ENCODE results near the gene CD274.
"Not testable (repeated sequence)": the region's sequence is repeated elsewhere in the genome, so short reads cannot be mapped to it uniquely, and the experiment has no call there.

CD274 gene

GRCh38 chr9:5440426-5440825, 9.9 kb upstream of the CD274 start:
- TF ChIP-seq CTCF (IDR thresholded peaks at IDR 0.05; ENCODE audit: borderline replicate concordance, insufficient read depth, low read depth, low read length) = no peak
- H3K4me3 ChIP-seq (ENCODE audit: low read depth, low read length) = no peak overlapping the region

GRCh38 chr9:5441043-5441442, 9.3 kb upstream of the CD274 start:
- H3K4me3 ChIP-seq (ENCODE audit: low read depth, low read length) = no peak overlapping the region
- no peak for TF ChIP-seq CTCF (IDR thresholded peaks at IDR 0.05; ENCODE audit: borderline replicate concordance, insufficient read depth, low read depth, low read length)

- H3K4me3 ChIP-seq (ENCODE audit: low read depth, low read length) = no peak overlapping the region
- TF ChIP-seq CTCF (IDR thresholded peaks at IDR 0.05; ENCODE audit: borderline replicate concordance, insufficient read depth, low read depth, low read length) = peak; percentile 48; the same call in 1 of the 2 replicates
Measured at GRCh38 chr9:5442400-5443011, 7.8 kb upstream of the CD274 start.

- no peak overlapping the region for H3K4me3 ChIP-seq (ENCODE audit: low read depth, low read length)
- no peak for TF ChIP-seq CTCF (IDR thresholded peaks at IDR 0.05; ENCODE audit: borderline replicate concordance, insufficient read depth, low read depth, low read length)
Measured at GRCh38 chr9:5443850-5444249, 6.5 kb upstream of the CD274 start.

GRCh38 chr9:5445096-5445495, 5.2 kb upstream of the CD274 start:
- H3K4me3 ChIP-seq (ENCODE audit: low read depth, low read length) = not testable (repeated sequence)

- TF ChIP-seq CTCF (IDR thresholded peaks at IDR 0.05; ENCODE audit: borderline replicate concordance, insufficient read depth, low read depth, low read length) = no peak
- no peak overlapping the region for H3K4me3 ChIP-seq (ENCODE audit: low read depth, low read length)
Measured at GRCh38 chr9:5445886-5446285, 4.5 kb upstream of the CD274 start.

- no peak overlapping the region for H3K4me3 ChIP-seq (ENCODE audit: low read depth, low read length)
- TF ChIP-seq CTCF (IDR thresholded peaks at IDR 0.05; ENCODE audit: borderline replicate concordance, insufficient read depth, low read depth, low read length) = no peak
Measured at GRCh38 chr9:5446451-5447236, 3.7 kb upstream of the CD274 start.
